SHP77 (cell line): ENCODE data around the gene WNT3.
"Not testable (repeated sequence)": the region's sequence is repeated elsewhere in the genome, so short reads cannot be mapped to it uniquely, and the experiment has no call there.

ENCODE experiments used
- DNase-seq, 2 experiments: peaks; one replicate each; lab custom pipeline; 2025; lab: John Stamatoyannopoulos, UW

WNT3 gene, protein sequence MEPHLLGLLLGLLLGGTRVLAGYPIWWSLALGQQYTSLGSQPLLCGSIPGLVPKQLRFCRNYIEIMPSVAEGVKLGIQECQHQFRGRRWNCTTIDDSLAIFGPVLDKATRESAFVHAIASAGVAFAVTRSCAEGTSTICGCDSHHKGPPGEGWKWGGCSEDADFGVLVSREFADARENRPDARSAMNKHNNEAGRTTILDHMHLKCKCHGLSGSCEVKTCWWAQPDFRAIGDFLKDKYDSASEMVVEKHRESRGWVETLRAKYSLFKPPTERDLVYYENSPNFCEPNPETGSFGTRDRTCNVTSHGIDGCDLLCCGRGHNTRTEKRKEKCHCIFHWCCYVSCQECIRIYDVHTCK

DNA sequence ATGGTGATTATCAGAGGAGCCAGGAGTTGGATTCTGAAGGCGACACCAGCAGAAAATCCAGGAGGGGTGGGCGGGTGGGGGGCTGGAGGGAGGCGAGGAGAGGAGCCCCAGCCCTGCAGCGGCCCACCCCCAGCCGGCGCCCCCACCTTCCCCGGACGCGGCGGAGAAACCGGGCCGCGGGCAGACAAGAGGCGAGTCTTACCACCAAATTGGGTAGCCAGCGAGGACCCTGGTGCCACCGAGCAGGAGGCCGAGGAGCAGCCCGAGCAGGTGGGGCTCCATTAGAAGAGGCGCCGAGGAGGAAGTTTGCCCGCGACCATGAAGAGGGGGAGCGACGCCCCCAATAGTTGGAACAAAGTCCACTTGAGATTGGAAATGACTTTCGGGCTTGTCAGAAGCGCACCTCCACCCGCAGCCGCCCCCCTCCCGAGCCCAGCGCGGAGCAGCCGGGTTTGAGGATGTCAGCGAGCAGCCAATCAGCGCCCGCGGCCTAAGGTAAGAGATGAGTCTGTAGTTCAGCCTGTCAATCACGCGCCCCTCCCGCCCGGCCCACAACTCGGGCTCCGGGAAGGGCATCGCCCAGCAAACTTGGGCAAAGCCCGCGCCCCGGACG lies at the start of gene WNT3:
Gene WNT3, minus strand, starts transcription at position 377 of the 613 bp plus-strand sequence. Its CDS starts 95 bp downstream, at position 282.
- no peak for DNase-seq

DNA sequence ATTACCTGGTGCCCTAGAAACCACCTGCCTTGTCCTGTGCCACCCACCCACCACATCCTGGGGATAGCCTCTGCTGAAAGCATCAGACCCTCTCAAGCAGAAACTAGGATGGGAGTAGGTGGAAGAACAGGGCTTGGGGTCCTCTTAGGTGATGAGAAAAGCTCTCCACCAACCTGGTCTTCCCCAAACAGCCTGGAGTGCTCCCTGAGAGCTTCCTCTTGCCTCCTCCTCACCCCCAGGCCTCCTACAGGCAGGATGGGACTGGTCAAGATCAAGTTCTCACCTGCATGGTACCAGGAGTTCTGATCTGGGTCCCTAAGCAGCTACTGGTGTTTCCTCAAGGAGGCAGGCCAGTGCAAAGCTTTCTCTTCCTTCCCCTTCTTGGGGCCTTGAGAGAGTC lies 48.3 kb upstream of the WNT3 start:
- no peak for DNase-seq

DNA sequence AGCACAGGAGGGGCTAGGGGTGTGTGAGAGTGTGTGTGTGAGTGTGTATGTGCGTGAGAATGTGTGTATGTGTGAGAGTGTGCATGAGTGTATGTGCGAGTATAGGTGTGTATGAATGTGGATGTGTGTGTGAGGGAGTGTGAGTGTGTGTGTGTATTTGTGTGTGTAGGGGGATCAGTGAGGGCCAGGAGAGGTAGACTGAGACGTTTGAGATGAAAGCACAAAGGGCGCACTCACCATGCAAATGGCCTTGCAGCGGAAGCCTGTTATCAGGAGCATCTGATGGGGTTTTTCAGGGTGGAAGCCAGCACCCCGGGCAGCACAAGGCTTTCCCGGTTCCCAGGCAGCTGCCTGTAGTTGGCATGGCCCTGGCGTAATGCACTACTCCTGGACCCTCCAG lies 47.8 kb upstream of the WNT3 start:
- DNase-seq, result no peak

DNA sequence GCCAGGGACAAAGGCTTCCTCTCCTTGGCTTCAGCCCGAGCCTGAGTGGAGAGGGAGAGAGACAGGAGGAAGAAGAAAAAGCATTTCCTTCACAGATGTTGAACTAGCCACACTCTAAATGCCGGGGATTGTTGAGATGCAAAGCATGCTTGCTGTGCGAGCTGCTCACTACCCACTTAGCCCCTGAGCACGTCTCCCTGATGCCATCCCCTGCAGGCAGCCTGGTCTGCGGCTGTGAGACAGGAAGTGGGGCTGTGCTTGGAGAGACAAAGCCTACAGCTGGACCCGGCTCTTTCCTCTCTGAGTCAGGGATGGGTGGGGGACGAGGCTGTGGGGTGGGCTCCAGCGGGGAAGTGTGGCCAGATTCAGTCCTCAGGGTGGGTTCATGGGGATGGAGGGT lies 46.6 kb upstream of the WNT3 start:
- DNase-seq, result peak in 1 of 2 experiments; percentile 26

DNA sequence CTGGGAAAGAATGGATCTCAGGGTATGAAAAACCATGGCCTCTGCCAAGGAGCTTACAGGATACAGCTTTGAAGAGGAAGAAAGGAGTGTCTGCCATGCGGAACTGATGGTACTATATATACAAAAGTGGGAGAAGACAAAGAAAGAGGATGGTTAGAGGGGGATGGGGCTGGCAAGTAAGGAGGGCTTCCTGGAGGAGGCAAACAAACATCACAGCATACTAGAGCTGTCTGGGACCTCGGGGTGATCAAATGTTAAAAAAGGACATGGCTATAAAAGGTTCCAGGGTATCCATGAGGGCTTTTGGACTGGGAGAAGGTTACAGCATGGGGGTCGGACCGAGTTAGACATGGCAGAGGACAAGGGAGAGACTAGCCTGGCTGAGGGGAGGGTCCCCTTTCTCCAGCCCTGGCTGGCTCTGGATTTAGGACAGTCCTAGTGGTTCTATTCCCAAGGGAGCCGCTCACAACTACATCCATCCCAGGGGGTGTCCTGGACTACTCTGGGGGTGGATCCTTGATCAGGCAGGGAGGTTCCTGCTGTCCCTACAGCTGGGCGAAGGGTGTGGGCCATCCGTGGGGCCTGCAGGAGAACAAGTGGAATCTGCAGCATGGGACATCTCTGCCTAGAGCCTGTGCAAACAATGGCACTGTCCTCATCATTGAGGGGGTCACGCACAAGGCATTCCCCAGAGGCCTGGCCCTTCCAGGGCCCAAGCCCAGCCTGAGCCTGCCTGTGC lies 45.1 kb upstream of the WNT3 start:
- no peak for DNase-seq

DNA sequence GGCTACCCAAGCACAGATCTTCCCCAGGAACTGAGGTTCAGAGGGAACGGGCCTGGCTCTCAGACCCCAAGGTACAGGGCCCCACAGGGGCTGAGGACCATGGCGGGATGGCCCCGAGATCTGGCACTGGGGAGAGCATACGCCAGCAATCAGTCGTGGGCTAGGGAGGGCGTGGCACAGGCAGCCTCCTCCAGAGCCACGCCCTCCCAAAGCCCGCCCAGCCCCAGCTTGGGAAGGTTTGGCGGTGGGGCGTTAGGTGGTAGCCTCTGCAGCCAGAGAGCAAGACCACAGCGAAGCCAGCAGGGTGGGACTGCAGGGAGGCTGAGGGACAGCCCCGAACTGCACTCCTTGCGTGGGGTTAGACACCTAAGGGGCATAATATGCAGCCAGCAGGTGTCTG lies 44.5 kb upstream of the WNT3 start:
- DNase-seq, result no peak

DNA sequence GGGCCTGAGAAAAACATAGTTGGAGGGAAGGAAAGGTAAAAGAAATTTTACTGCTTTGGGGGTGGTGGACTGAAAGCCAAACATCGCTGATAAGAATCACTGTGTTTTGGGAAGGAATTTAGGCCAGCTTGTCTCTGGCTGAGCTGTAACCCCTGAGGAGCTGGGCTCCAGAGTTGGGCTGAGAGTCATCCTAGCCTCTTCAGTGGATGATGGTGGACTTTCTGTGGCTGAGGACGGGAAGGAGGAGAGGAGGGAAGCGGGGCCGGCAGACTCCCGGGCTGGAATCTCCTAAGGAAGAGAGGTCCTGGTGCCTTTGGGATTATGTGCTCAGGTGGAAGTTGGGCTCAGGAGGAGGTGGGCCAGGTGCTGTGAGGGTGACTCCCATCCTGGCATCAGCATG lies 41.5 kb upstream of the WNT3 start:
- DNase-seq, result no peak

DNA sequence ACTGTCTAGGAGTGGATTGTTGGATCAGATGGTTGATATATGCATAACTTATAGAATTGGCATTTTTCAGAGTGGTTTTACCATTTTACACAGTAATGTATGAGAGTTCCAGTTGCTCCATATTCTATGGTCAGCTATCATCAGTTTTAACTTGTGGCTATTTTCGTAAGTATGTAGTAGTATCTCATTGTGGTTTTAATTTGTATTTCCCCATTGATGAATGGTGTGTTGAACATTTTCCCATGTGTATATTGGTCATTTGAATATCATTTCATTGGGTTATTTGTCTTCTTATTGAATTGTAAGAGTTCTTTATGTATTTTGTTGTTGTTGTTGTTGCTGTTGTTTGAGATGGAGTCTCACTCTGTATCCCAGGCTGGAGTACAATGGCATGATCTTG lies 39.1 kb upstream of the WNT3 start:
- no peak for DNase-seq

DNA sequence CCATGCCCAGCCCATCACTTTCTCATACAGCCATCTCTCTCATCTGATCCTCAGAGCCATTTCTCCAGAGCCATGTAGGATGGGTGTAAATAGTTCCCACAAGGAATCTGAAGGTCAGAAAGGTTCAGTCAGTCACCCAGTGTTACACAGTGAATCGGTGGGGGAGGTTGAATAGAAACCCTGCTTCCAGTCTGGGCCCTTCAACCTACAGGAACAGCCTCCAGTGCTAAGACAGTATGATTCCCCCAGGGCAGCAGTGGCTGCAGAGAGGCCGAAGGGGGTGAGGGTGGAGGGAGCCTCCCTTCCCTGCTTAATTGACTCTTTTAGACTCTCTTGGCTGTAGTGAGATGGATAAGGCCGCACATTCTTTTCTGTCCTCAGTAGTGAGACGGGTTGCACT lies 36.5 kb upstream of the WNT3 start:
- DNase-seq, result no peak

DNA sequence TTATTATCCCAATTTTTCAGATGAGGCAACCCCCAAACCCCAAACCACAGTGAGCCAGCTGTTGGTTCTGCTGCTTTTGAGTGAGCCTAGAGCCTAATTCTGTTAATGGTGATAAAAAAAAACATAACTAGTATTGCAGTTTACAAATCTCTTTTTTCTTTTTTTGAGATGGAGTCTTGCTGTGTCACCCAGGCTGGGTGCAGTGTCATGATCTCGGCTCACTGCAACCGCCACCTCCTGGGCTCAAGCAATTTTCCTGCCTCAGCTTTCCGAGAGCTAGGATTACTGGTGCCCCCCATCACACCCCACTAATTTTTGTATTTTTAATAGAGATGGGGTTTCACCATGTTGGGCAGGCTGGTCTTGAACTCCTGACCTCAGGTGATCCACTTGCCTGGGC lies 36.0 kb upstream of the WNT3 start:
- DNase-seq, result no peak

DNA sequence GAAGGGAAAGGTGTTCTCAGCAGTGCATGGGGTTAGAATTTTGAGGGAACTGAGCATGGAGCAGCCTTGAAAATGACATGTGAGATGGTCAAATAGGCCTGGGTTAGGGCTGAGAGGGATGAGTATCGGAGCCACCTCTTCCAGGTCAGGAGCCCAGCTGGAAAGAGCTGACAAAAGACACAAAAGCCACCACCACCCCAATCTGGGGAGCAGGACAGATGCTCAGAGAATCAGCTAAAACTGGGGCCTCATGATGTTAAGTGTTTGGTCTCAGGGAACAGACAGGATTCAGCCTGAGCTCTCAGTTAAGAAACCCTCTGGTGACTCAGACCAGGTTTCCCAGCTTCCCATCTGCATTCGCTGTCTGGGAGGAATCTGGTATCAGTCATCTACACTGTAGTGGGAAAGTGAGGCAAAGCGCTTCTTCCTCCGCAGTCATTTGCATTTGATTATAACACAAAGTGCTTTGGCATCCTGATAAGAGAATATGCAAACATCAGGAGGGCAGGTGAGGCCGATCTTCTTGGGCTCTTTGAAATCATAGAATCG lies 35.5 kb upstream of the WNT3 start:
- DNase-seq, result no peak

DNA sequence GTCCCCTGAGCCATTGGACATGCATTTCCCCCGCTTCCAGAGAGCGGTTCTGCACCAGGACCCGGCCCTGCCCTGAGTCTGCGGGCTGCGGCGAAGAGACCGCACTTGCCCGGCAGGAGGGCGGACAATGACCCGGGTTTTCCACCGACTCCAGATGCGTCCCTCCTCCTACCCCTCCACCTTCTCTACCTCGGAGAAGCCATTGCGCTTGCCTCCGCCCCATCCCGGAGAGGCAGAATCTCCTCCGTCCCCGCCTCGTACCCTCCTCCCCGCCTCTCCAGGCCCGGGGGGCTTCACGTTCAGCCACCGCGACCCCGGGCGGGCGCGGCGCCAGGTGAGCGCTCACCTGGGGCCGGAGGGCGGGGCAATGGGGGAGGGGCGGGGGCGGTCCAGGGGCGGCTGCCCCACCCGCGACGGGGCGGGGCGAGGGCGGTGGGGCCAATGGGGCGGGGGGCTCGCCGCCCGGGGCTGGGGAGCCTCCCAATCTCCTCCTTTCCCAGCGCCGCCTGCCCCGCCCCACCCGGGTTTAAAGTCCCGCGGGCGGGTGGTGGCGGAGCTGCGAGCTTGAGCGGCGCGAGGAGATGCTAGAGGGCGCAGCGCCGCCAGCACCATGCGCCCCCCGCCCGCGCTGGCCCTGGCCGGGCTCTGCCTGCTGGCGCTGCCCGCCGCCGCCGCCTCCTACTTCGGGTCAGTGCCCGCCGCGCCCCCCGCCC lies 32.7 kb upstream of the WNT3 start, which contains the start of gene WNT9B:
Gene WNT9B, plus strand, starts transcription at position 555 of the 713 bp plus-strand sequence. Its CDS starts 56 bp downstream, at position 611.
- no peak for DNase-seq

DNA sequence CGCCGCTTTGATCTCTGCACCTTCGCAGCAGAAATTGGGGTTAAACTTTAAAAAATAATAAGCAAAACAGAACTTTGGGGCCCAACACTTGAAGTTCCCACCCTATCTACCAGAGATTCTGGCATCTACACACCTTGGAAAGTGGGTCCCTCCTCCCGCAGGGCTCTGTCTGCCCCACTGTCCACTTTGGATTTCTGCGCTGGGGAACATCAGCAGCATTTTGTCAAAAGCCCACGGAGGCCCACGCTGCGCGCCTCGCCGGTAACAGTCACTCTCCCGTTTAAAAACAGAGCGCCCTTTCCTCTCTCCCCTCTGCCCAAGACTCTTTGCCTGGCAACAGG lies 32.2 kb upstream of the WNT3 start:
- no peak for DNase-seq

DNA sequence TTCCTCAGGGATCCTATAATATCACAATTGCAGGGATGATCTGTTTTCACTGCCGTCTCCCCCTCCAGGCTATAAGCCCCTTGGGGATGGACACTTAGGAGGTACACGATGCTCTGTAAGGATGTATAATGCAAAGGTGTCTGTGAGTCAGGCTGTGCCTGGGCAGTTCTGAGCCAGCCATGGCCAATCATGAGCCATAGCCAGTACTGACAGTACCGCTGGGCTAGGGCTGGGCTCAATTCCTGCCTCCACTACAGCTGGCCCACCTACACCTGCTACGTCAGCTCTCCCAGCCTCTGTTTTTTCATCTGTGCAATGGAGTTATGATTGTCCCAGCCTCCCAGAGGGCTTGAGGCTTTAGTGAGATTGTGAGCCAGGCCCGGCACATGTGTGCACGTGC lies 30.0 kb upstream of the WNT3 start:
- DNase-seq, result no peak

DNA sequence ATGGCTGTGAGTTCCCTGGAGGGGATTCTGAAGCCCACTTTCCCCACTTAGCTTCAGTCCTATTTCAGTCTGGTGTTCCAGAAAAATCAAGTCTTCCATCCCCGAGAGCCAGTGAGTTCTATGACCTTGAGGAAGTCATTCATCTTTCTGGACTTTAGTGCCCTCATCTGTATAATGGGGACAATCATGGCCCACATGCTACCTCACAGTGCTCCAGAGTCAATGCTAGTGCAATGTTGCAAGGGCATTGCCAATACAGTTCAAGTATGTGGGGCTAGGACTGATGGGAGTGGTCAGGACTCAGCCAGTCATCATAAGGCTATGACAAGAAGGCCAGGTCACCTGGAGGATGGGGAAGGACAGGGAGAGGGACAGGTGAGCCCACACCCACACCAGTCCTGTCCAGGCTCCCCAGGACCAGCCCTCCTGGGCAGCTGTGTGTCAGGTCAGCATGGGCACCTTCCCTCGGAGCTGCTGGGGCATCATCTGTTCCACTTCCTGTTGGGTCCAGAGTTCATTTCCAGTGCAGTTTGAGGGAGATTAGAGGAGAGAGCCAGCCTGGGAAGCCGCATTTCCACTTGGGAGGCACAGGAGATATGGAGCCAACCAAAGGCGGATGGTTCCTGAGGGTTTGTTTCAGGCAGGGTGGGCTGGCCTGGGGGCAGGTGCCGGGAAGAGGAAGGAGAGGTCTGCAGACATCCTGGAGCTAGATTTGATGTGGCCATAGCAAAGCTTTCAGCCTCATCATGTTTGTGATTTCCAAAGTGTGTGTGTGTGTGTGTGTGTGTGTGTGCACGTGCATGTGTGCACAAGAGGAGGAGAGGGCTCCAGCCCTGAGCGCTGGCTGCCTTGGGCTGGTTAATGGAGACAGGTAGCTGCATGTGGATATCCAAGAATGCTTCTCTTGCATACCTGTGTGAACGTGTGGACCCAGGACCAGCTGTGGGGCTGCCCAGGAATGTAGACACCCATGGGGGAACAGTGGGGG lies 29.0 kb upstream of the WNT3 start:
- DNase-seq, result no peak

DNA sequence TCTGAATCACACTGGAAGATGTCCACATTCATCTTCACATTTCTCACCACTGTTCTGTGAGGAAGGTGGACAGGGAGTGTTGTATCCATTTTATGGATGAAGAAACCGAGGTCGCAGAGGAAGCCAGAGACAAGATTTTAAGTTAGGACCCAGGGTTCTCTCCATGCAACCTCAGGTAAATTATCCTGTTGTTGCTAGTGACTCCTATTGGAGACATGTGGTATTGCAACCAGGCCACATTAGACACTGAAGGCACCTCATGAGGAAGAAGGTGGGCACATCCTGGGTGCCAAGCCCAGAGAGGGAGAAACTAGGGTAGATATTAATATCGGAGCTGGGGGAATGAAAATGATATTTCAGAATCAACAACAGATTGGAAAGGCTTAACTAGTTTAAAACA lies 24.3 kb upstream of the WNT3 start:
- DNase-seq, result peak in 1 of 2 experiments; percentile 7

DNA sequence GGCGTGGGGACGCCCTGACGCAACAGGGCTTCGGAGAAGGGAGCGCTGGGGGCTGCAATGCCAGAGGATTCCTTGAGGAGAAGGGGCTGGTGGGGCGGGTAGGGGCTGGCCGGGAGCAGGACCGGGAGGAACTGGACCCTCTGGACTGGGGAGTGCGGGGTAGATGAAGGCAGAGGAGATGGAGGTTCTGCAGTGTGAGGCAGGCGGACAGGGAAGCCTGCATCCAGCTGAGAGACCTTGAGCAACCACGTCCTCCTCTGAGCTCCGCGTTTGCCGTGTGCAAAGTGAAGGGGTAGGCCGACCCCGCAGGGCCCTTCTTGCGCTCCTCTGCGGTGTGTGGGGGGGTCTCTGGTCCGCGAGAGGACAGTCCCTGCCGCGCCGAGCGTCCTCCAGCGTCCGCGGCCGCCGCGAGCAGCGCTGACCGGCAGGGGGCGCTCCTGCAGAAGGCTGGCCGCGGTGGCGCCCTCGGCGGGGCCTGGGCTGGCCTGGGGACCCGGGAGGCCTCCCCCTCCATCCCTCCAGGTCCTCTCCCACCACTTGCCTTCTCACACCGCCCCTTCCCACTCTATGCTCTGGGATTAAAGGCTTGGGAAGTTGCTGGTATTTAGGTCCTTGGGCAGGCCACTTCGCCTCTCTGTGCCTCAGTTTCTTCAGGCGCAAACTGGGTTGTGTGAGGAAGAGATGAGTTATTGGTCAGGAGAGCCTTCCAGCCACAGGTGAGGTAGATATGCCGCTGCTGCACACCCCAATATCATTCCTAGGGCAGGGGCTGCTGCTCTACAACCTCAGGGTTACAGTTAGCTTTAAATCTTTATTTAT lies 23.3 kb upstream of the WNT3 start:
- DNase-seq, result no peak

DNA sequence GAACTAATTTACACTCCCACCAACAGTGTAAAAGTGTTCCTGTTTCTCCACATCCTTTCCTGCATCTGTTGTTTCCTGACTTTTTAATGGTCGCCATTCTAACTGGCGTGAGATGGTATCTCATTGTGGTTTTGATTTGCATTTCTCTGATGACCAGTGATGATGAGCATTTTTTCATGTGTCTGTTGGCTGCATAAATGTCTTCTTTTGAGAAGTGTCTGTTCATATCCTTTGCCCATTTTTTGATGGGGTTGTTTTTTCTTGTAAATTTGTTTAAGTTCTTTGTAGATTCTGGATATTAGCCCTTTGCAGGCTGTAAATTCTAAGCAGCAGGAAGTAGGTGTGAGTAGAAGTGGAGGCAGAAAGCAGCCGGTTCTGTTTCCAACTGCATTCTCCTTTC lies 22.1 kb upstream of the WNT3 start:
- not testable (repeated sequence) for DNase-seq

DNA sequence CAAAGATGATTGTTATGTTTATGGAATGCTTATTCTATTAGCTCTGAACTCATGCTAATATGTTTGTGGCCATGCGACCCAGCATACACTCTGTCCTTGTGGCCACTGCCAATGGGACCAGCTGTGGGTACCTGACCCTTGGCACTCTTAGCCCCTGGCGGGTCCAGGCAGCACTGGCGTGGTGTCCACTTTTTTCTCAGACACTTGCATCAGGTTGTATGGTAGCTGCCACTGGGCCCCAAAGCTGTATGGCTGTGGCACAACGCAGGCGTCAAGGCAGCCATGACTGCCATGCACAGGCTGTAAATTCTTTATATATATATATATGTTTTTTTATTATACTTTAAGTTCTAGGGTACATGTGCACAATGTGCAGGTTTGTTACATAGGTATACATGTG lies 20.7 kb upstream of the WNT3 start:
- DNase-seq, result no peak

DNA sequence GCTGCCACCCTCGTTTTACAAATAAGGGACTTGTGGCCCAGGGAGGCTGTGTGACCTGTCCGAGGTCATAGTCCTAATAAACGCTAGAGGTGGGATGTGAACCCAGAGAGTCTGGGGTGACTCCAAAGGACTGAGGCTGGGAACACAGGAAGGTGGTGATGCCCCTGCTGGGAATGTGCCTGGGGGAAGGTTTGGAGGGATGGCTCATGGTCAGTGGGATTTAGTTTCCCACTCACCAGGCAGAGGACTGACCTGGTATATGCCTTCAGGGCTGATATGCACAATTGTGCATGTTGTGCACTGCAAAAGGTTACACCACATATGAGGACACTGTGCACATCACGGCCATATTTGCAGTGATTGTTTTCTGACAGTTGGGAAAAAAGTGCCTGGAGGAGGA lies 19.0 kb upstream of the WNT3 start:
- no peak for DNase-seq
